Measurements from ENCODE around the gene MICU1.

- TF ChIP-seq CBX5 (IDR thresholded peaks at IDR 0.05; ENCODE audit: low read depth) (no peak), BRCA1 (IDR thresholded peaks at IDR 0.05; ENCODE audit: low read depth, low read length) (no peak)
Observed at GRCh38 chr10:72673280-72673679, 47.4 kb upstream of the MICU1 start.

Data from GM12878 (cell line).